Measurements from ENCODE around the gene KLHL21.

- no peak for TF ChIP-seq CTCF (IDR thresholded peaks at IDR 0.05)
- TF ChIP-seq EZH2 (IDR thresholded peaks at IDR 0.05; ENCODE audit: borderline replicate concordance, insufficient read depth, low read depth, low read length, poor library complexity, severe bottlenecking): no peak
These were observed 23.9 kb downstream of the KLHL21 start for GRCh38 chr1:6578624-6579373.

All from B cell (primary cell).